SK-N-SH (cell line): ENCODE results near the gene ASTN2.
"Not testable (repeated sequence)": the region's sequence is repeated elsewhere in the genome, so short reads cannot be mapped to it uniquely, and the experiment has no call there.

ENCODE experiments used
- CTCF ChIP-seq: fragments of 200-600 bp; sonication (generic); IDR thresholded peaks from 2 replicates; pipeline ENCODE4 v1.6.1; 2017; ENCODE audit warnings: antibody characterized with exemption, mild to moderate bottlenecking, moderate library complexity
- EZH2phosphoT487 ChIP-seq: fragments of 200-600 bp; sonication (generic); IDR thresholded peaks from 2 replicates; pipeline ENCODE4 v1.6.1; 2017; ENCODE audit warnings: low read depth, mixed run types, mild to moderate bottlenecking, antibody characterized with exemption, moderate library complexity, borderline replicate concordance
- FOXM1 ChIP-seq: IDR thresholded peaks from 2 replicates; pipeline ENCODE4 v1.4.0; 2012; ENCODE audit warnings: low read depth, mild to moderate bottlenecking
- JUND ChIP-seq: IDR thresholded peaks from 2 replicates; pipeline ENCODE4 v1.4.0; 2012
- POLR2AphosphoS5 ChIP-seq: IDR thresholded peaks from 2 replicates; pipeline ENCODE4 v1.6.1; 2012; ENCODE audit warnings: low read depth, low read length
- RCOR1 ChIP-seq: fragments of 150-350 bp; IDR thresholded peaks from 2 replicates; pipeline ENCODE4 v1.6.1; 2017; ENCODE audit warnings: antibody characterized with exemption, low read length
- TAF1 ChIP-seq: IDR thresholded peaks from 2 replicates; pipeline ENCODE4 v1.6.1; 2012; ENCODE audit warnings: low read depth, mild to moderate bottlenecking, low read length, moderate library complexity, borderline replicate concordance
- YY1 ChIP-seq: IDR thresholded peaks from 2 replicates; pipeline ENCODE4 v1.4.0; 2012; ENCODE audit warnings: low read depth, mild to moderate bottlenecking

GRCh38 chr9:117071673-117072207 is 343.1 kb downstream of the ASTN2 start:
- TF ChIP-seq EZH2phosphoT487, CTCF, TAF1, JUND, YY1, FOXM1, POLR2AphosphoS5, RCOR1: not testable (repeated sequence)
